IMR-90 (cell line): Measurements from ENCODE around the gene ALDH3A2. TPM values are rescaled to one million over a fixed set of nuclear protein-coding genes. Genes with fewer than 3 reads are reported as not detected.
"Not testable (repeated sequence)": the region's sequence is repeated elsewhere in the genome, so short reads cannot be mapped to it uniquely, and the experiment has no call there.

Source experiments
- ATAC-seq: fragments of 200-7000 bp; cut with Tn5 transposase; 2 replicates; pipeline ENCODE4 v1.9.1; 2020; ENCODE audit warnings: low read depth, mild to moderate bottlenecking, moderate library complexity
- BruUV-seq: library from RNA; stranded (reverse); fragments of 400-500 nt; replicated peaks from 2 replicates; lab custom pipeline; 2021; lab: Mats Ljungman, UMichigan
- CTCF ChIA-PET: fragments of 300-600 bp; formaldehyde crosslinking; extraction: SDS; loops from one replicate; lab custom pipeline; 2021; ENCODE audit warnings: antibody characterized with exemption; lab: Yijun Ruan, JAX
- POLR2A ChIA-PET: fragments of 300-600 bp; sonication (Branson Sonifier 250); formaldehyde crosslinking; loops from one replicate; lab custom pipeline; 2022; ENCODE audit warnings: antibody characterized with exemption; ENCODE audit not compliant: unreplicated experiment; lab: Charles Lee
- DNase-seq: peaks from one replicate; pipeline ENCODE4 v3.0.0; 2013
- H2AFZ ChIP-seq: replicated peaks from 2 replicates; pipeline ENCODE3; 2013; ENCODE audit warnings: low read length, mild to moderate bottlenecking; ENCODE audit not compliant: poor library complexity
- H2AK5ac ChIP-seq: 2 replicates; pipeline ENCODE4 v1.6.1; 2013; ENCODE audit warnings: low read depth, low read length, inconsistent platforms
- H2AK9ac ChIP-seq: replicated peaks from 2 replicates; pipeline ENCODE3; 2013; ENCODE audit warnings: mild to moderate bottlenecking, low read depth, low read length, moderate library complexity; ENCODE audit not compliant: poor library complexity
- H2BK120ac ChIP-seq: 2 replicates; pipeline ENCODE4 v1.6.1; 2013; ENCODE audit warnings: low read depth, low read length, inconsistent platforms
- H2BK15ac ChIP-seq: 3 replicates; pipeline ENCODE4 v1.6.1; 2013; ENCODE audit warnings: low read depth, low read length, inconsistent platforms
- H2BK20ac ChIP-seq: 2 replicates; pipeline ENCODE4 v1.6.1; 2013; ENCODE audit warnings: low read depth, mild to moderate bottlenecking, inconsistent platforms, low read length, moderate library complexity
- H2BK5ac ChIP-seq: 2 replicates; pipeline ENCODE4 v1.6.1; 2013; ENCODE audit warnings: mild to moderate bottlenecking, low read depth, low read length, inconsistent platforms; ENCODE audit not compliant: poor library complexity, severe bottlenecking
- H3K14ac ChIP-seq: replicated peaks from 2 replicates; pipeline ENCODE4 v1.6.1; 2013; ENCODE audit warnings: low read depth, low read length, inconsistent platforms
- H3K18ac ChIP-seq: 2 replicates; pipeline ENCODE4 v1.6.1; 2013; ENCODE audit warnings: low read depth, low read length, control low read depth
- H3K23ac ChIP-seq: 2 replicates; pipeline ENCODE4 v1.6.1; 2013; ENCODE audit warnings: low read depth, low read length, inconsistent platforms
- H3K27ac ChIP-seq: 2 replicates; pipeline ENCODE4 v1.5.1; 2013; ENCODE audit warnings: mild to moderate bottlenecking, control low read depth, low read length; ENCODE audit not compliant: insufficient read depth
- H3K27me3 ChIP-seq: 2 replicates; pipeline ENCODE4 v1.6.1; 2013; ENCODE audit warnings: low read length; ENCODE audit not compliant: control insufficient read depth, insufficient read depth
- H3K36me3 ChIP-seq: 2 replicates; pipeline ENCODE4 v1.6.1; 2013; ENCODE audit warnings: low read length, mixed read lengths; ENCODE audit not compliant: control insufficient read depth, insufficient read depth
- H3K4ac ChIP-seq: 2 replicates; pipeline ENCODE4 v1.6.1; 2013; ENCODE audit warnings: low read depth, low read length, inconsistent platforms
- H3K4me1 ChIP-seq: 2 replicates; pipeline ENCODE4 v1.6.1; 2013; ENCODE audit warnings: low read length, mixed read lengths; ENCODE audit not compliant: control insufficient read depth, insufficient read depth
- H3K4me2 ChIP-seq: 2 replicates; pipeline ENCODE4 v1.6.1; 2013; ENCODE audit warnings: low read depth, mild to moderate bottlenecking, control low read depth, low read length, moderate library complexity
- H3K4me3 ChIP-seq: 2 replicates; pipeline ENCODE4 v1.5.1; 2013; ENCODE audit warnings: low read depth, mild to moderate bottlenecking, control low read depth, low read length, moderate library complexity; ENCODE audit not compliant: insufficient read depth
- H3K56ac ChIP-seq: 2 replicates; pipeline ENCODE4 v1.6.1; 2013; ENCODE audit warnings: low read length, inconsistent platforms; ENCODE audit not compliant: insufficient read depth; ENCODE audit errors: extremely low read depth
- H3K79me1 ChIP-seq, 2 experiments: 2 replicates each; pipeline ENCODE4 v1.6.1; 2013; ENCODE audit warnings: low read length in 2 of 2, inconsistent platforms in 1 of 2, low read depth in 1 of 2
- H3K9ac ChIP-seq: 2 replicates; pipeline ENCODE4 v1.6.1; 2013; ENCODE audit warnings: low read depth, low read length, control low read depth
- H3K9me1 ChIP-seq: 2 replicates; pipeline ENCODE4 v1.6.1; 2013; ENCODE audit warnings: low read length, inconsistent platforms; ENCODE audit not compliant: insufficient read depth
- H3K9me3 ChIP-seq: 2 replicates; pipeline ENCODE4 v1.6.1; 2013; ENCODE audit warnings: low read length; ENCODE audit not compliant: control insufficient read depth, insufficient read depth
- H4K20me1 ChIP-seq: 2 replicates; pipeline ENCODE4 v1.6.1; 2013; ENCODE audit warnings: low read length, inconsistent platforms; ENCODE audit not compliant: insufficient read depth
- H4K5ac ChIP-seq: 2 replicates; pipeline ENCODE4 v1.6.1; 2013; ENCODE audit warnings: mild to moderate bottlenecking, low read depth, low read length, control low read depth
- H4K8ac ChIP-seq, 2 experiments: 2 replicates each; pipeline ENCODE4 v1.6.1; 2013; ENCODE audit warnings: low read depth in 2 of 2, low read length in 2 of 2, control low read depth in 1 of 2, inconsistent platforms in 1 of 2
- H4K91ac ChIP-seq: 2 replicates; pipeline ENCODE4 v1.6.1; 2013; ENCODE audit warnings: low read depth, low read length, inconsistent platforms; ENCODE audit not compliant: insufficient read depth
- WGBS, 2 experiments: methylation state at CpG; one replicate each; pipeline versions ENCODE4 v1.1.5 to v1.1.7; 2013; ENCODE audit warnings: missing lambda C conversion rate in 2 of 2; ENCODE audit not compliant: insufficient read length in 1 of 2; ENCODE audit errors: extremely low coverage in 2 of 2; 5-methylcytosine and 5-hydroxymethylcytosine counted together
- dilution Hi-C: fragments of 300-500 bp; cut with HindIII; formaldehyde crosslinking; loops from one replicate; pipeline ENCODE4 v1.14.3; 2018; ENCODE audit warnings: low sequenced_read_pairs; ENCODE audit not compliant: unreplicated experiment
- in situ Hi-C: fragments of 300-500 bp; cut with MboI; formaldehyde crosslinking; loops from 3 replicates; pipeline ENCODE4 v1.14.3; 2019; ENCODE audit warnings: low sequenced_read_pairs, inconsistent platforms, mixed read lengths
- intact Hi-C: fragments of 100-400 bp; cut with micrococcal nuclease; formaldehyde crosslinking; loops from 2 replicates; pipeline ENCODE4 v1.10.0; 2022
- polyA plus RNA-seq, 3 experiments: library from polyadenylated mRNA; depleted of rRNA; stranded (reverse); fragments of >200 nt; gene quantifications; 2 replicates each; pipeline ENCODE4 v1.2.3, GENCODE V29; 2012; ENCODE audit warnings: low replicate concordance in 1 of 3
- total RNA-seq: library from RNA; depleted of rRNA; stranded (reverse); fragments of >200 nt; gene quantifications from 2 replicates; pipeline ENCODE4 v1.2.3, GENCODE V29; 2012

Gene ALDH3A2
- total and polyA plus RNA-seq, 2 of the 4 experiments (the other 2 are of a cell fraction), result 4.0 to 7.9 TPM

GRCh38 chr17:19669680-19670079 lies 21.1 kb downstream of the ALDH3A2 start:
- DNase-seq, H2AFZ ChIP-seq, H3K4me1 ChIP-seq, H3K14ac ChIP-seq, in situ Hi-C loops, H4K8ac ChIP-seq, H3K79me1 ChIP-seq, H3K9me1 ChIP-seq, H3K56ac ChIP-seq, H4K91ac ChIP-seq, H4K20me1 ChIP-seq, H4K5ac ChIP-seq, H3K23ac ChIP-seq, H3K9ac ChIP-seq, H3K4ac ChIP-seq, POLR2A ChIA-PET, BruUV-seq, H3K27ac ChIP-seq, H2BK20ac ChIP-seq, H2BK120ac ChIP-seq, H2BK5ac ChIP-seq, ATAC-seq, CTCF ChIA-PET, H3K9me3 ChIP-seq, H2BK15ac ChIP-seq, dilution Hi-C loops, H3K4me3 ChIP-seq, H3K18ac ChIP-seq, H2AK9ac ChIP-seq, H3K4me2 ChIP-seq, H3K36me3 ChIP-seq, H2AK5ac ChIP-seq, H3K27me3 ChIP-seq: not testable (repeated sequence)
- intact Hi-C loops, result loop anchor here (5.0 kb wide), 1 partner anchor 307 kb away; the partner anchor contains the start of gene B9D1
- no CpG with 5 or more reads among the region's 7 CpGs for WGBS, 2 experiments
